Activated T-cell treated with anti-CD3 and anti-CD28 coated beads, Interleukin-2, amount 50 U/mL, for 24 hours (primary cell): ENCODE measurements around the gene CASP2.

ENCODE experiments used
- DNase-seq: peaks from one replicate; pipeline ENCODE4 v3.0.0-alpha.2; 2020
- H3K27ac Mint-ChIP-seq: 2 replicates; pipeline ENCODE4 v1.8.0; 2020; ENCODE audit warnings: mild to moderate bottlenecking, mixed read lengths
- H3K27me3 Mint-ChIP-seq: 2 replicates; pipeline ENCODE4 v1.8.0; 2020; ENCODE audit warnings: mixed read lengths
- H3K36me3 Mint-ChIP-seq: 2 replicates; pipeline ENCODE4 v1.8.0; 2020; ENCODE audit warnings: low read depth, mixed read lengths
- H3K4me1 Mint-ChIP-seq: 2 replicates; pipeline ENCODE4 v1.8.0; 2020; ENCODE audit warnings: low read depth, mixed read lengths
- H3K4me3 Mint-ChIP-seq: 2 replicates; pipeline ENCODE4 v1.8.0; 2020; ENCODE audit warnings: mild to moderate bottlenecking, moderate library complexity, mixed read lengths
- H3K9me3 Mint-ChIP-seq: 2 replicates; pipeline ENCODE4 v1.8.0; 2020; ENCODE audit warnings: mixed read lengths

The CASP2 gene

DNA sequence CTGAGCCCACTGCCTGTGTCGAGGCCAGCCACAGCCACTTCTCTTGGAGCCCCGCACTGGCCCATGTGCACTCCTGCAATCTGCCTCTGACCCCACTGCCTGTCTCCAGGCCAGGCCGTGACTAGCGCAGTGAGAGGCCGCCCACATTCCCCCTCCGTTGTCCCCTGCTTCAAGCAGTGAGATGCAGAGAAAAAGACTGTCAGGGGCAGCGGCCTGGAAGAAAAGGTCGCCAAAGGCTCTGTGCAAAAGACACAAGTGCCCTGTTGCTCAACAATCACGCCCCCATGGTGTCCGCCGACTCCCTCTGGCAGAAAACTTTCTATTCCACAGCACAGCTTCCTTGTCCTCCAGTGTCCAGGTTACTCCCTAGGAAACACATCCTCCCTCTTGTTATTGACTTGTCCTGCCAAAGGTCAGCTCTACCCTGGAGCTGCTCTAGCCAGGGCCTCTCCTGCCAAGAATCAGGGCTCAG is 64.4 kb downstream of the CASP2 start:
- no peak overlapping the region for H3K4me3 Mint-ChIP-seq
- H3K4me1 Mint-ChIP-seq, result no peaks in the 10 kb centered on the region
- H3K36me3 Mint-ChIP-seq, result no peaks in the 10 kb centered on the region
- no peak overlapping the region for H3K27ac Mint-ChIP-seq
- no peak for DNase-seq
- H3K27me3 Mint-ChIP-seq, result peaks cover 2% of the 10 kb centered on the region
- H3K9me3 Mint-ChIP-seq, result no peaks in the 10 kb centered on the region

DNA sequence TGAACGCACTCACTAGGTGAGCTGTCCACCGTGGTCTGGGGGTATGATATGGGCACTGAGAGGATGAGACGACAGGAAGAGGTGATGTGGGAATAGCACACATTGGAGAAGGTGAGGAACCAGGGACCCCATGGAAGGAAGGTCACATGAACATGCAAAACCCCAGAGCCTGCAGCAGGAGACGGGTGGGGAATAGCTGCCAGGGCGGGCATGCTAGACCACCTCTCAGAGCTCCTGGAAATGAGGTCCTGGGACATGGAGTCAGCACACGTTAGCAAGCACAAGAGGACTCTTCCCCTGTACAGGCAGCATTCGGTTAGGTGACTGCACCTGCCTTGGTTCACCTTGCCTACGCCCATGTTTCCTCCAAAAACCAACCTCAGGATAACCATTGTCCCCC is 66.2 kb downstream of the CASP2 start:
- H3K36me3 Mint-ChIP-seq, result no peaks in the 10 kb centered on the region
- no peak overlapping the region for H3K27ac Mint-ChIP-seq
- H3K4me1 Mint-ChIP-seq, result no peaks in the 10 kb centered on the region
- H3K4me3 Mint-ChIP-seq, result no peak overlapping the region
- H3K9me3 Mint-ChIP-seq, result no peaks in the 10 kb centered on the region
- no peaks in the 10 kb centered on the region for H3K27me3 Mint-ChIP-seq
- no peak for DNase-seq

DNA sequence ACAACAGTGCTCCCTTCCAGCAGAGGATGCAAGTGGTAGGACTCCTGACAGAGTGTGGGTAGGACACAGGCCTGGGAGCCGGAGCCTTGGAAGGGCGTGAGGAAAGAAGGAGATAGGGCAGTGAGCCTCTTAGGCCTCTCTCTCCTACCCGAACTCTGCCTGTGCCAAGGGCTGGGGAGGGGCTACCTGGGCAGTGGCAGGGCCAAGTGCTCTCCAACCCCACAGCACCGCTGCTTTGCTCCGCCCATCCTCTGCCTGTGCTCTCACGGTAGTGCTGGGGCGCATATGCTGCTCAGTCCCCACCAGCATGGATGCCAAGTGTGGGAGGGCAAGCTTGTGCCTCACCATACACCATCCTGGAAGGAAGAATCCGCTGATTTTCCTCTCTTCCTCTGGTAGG is 66.8 kb downstream of the CASP2 start:
- no peak overlapping the region for H3K4me3 Mint-ChIP-seq
- no peaks in the 10 kb centered on the region for H3K36me3 Mint-ChIP-seq
- H3K4me1 Mint-ChIP-seq, result no peaks in the 10 kb centered on the region
- no peak for DNase-seq
- H3K27me3 Mint-ChIP-seq, result no peaks in the 10 kb centered on the region
- no peak overlapping the region for H3K27ac Mint-ChIP-seq
- H3K9me3 Mint-ChIP-seq, result no peaks in the 10 kb centered on the region

DNA sequence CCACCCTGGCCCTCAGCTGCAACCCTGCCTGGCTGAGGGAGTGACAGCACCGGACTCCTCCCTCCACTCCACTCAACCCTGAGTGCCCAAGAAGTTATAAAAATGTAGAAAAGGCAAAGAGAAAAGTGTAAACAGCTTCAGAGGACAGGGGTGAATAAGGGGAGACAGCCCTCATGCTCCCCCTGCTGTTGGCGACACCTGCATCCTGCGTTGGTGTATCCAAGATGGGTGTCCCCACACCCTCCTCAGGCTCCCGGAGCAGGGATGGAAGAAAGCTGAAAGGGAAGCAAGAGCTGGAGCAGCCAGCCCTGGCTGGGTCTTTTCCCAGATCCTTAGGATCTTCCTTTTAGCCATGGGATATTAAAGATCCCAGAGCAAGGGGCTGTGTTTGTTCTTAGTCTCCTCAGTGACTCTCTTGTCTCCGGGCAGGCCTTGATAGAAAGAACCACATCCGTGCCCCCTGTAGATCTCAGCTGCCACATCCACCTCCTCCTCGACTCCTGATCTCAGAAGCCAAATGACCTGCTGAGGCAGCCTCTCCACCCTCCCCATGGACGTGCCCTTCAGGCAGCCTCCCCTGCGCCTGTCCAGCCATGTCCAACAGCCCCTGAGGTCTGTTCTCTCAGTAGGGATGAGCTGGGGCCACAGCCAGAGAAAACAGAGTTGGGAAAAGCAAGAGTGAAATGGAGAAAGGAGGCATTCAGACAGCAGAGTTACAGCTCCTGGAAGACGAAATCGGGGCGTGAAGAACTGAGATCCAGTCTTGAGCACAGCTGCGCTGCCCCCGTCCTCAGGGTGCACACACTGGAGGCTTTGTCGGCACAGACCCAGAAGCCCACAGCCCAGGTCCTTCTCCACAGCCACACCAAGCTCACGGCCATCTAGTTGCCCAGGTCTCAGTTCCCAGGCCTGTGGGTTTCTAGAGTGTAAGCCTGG is 67.6 kb downstream of the CASP2 start:
- no peak overlapping the region for H3K4me3 Mint-ChIP-seq
- H3K27ac Mint-ChIP-seq, result no peak overlapping the region
- no peak for DNase-seq
- H3K4me1 Mint-ChIP-seq, result no peaks in the 10 kb centered on the region
- no peaks in the 10 kb centered on the region for H3K36me3 Mint-ChIP-seq
- H3K9me3 Mint-ChIP-seq, result no peaks in the 10 kb centered on the region
- peaks cover 3% of the 10 kb centered on the region for H3K27me3 Mint-ChIP-seq

DNA sequence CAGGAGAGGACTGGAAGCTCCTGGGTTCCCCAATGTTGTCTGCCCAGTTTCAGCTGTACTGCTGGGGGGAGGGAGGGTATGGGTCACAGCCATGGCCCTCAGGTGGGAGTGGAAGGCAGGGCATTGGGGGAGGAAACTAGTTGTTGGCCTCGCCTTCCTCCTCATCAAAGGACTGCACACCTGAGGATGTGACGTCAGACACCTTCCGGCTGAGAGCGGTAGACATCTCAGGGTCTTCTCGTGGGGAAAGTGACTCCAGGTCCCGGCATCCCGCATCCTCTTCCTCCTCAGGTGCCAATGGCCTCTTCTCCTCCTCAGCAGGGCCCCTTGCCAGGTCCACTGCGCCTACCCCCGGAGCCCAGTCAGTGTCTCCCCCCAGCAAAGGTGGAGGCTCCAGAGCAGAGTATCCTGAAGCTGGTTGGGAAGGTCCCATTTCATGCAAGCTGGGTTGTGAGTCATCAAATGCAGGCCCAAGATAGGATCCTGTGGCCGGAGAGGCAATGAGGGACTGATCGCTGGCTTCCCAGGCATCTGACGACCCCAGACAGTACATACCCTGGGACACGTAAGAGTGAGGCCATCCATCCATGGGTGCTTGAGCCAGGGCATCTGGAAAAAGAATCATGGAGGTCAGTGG is 68.4 kb downstream of the CASP2 start:
- Mint-ChIP-seq H3K27me3 (peaks cover 7% of the 10 kb centered on the region), H3K4me1 (peaks cover 1% of the 10 kb centered on the region), H3K9me3 (no peaks in the 10 kb centered on the region), H3K27ac (no peak overlapping the region), H3K4me3 (no peak overlapping the region), H3K36me3 (no peaks in the 10 kb centered on the region)
- no peak for DNase-seq
